Body of pancreas (tissue), 4 donors: ENCODE results near the gene KCNH8. TPM values are rescaled to one million over a fixed set of nuclear protein-coding genes. Genes with fewer than 3 reads are reported as not detected.

Source experiments
- ATAC-seq: fragments of 150-250 bp; one replicate; pipeline ENCODE4 v1.9.1; 2016
- DNase-seq, 4 donors: peaks; one replicate each; pipeline ENCODE4 v3.0.0-alpha.2; 2019
- H3K27ac ChIP-seq, 4 donors: fragments of 200-600 bp; sonication (generic); 1 replicate in 3 of 4; 2 replicates in 1 of 4; pipeline versions ENCODE4 v1.5.1 to v1.6.1; 2016 to 2019; ENCODE audit warnings: mild to moderate bottlenecking in 1 of 4, mixed read lengths in 1 of 4, moderate library complexity in 1 of 4
- H3K27me3 ChIP-seq, 2 donors: fragments of 200-600 bp; sonication (generic); one replicate each; pipeline ENCODE4 v1.6.0; 2016; ENCODE audit warnings: mild to moderate bottlenecking in 1 of 2
- H3K36me3 ChIP-seq, 2 donors: fragments of 200-600 bp; sonication (generic); replicated peaks in 1 of 2; 2 replicates each; pipeline ENCODE4 v1.5.1; 2016; ENCODE audit warnings: low read depth in 2 of 2; ENCODE audit not compliant: insufficient read depth in 1 of 2
- H3K4me1 ChIP-seq: fragments of 200-600 bp; sonication (generic); one replicate; pipeline ENCODE4 v1.6.0; 2016
- H3K4me3 ChIP-seq, 2 donors: fragments of 200-600 bp; sonication (generic); 1 replicate in 1 of 2; 2 replicates in 1 of 2; pipeline ENCODE4 v1.5.1; 2016 to 2019
- H3K9me3 ChIP-seq, 3 donors: fragments of 200-600 bp; sonication (generic); 1 replicate in 2 of 3; 2 replicates in 1 of 3; pipeline ENCODE4 v1.5.1; 2016
- CTCF ChIP-seq, 7 experiments: fragments of 450-650 bp in 4 of 7; fragments of 200-600 bp in 3 of 7; sonication (generic) in 3 of 7; IDR thresholded peaks; one replicate each; pipeline ENCODE4 v1.5.1; 2016 to 2019; ENCODE audit warnings: antibody characterized with exemption in 7 of 7
- POLR2A ChIP-seq, 3 donors: fragments of 450-650 bp; IDR thresholded peaks; one replicate each; pipeline ENCODE4 v1.6.1; 2016; ENCODE audit warnings: antibody characterized with exemption in 3 of 3, mild to moderate bottlenecking in 2 of 3
- WGBS, 2 donors: methylation state at CpG; one replicate each; pipeline ENCODE4 v1.1.5; 2017; 5-methylcytosine and 5-hydroxymethylcytosine counted together
- intact Hi-C: fragments of 100-400 bp; cut with DNase I; formaldehyde crosslinking; loops from one replicate; pipeline ENCODE4 v1.15.1; 2023
- total RNA-seq, 2 donors: library from RNA; depleted of rRNA; stranded (reverse); fragments of >200 nt; gene quantifications; one replicate each; pipeline ENCODE4 v1.1.0, GENCODE V29; 2016

Gene KCNH8
- total RNA-seq, 2 donors from 2014 or later: 2.3 TPM

GRCh38 chr3:19455546-19455945 is 307.2 kb downstream of the KCNH8 start:
- no peaks in the 10 kb centered on the region for H3K4me1 ChIP-seq
- intact Hi-C loops: no loop called here

DNA sequence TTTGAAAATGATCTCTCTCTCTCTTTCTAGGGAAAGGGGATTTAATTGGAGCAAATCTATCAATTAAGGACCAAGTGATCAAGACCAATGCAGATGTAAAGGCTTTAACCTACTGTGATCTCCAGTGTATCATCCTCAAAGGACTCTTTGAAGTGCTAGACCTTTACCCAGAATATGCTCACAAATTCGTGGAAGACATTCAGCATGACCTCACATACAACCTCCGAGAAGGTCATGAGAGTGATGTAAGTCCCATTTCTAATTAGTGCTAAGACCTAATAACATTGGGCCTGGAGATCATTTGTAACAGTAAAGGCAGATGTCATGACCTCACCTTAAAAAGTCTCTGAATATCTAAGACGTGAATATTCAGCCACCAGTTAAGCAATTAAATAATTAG is 308.4 kb downstream of the KCNH8 start:
- DNase-seq (no peak), ATAC-seq (no peak)
- Histone ChIP-seq H3K4me1 (no peaks in the 10 kb centered on the region), H3K9me3 (no peaks in the 10 kb centered on the region), H3K27ac (no peak overlapping the region), H3K36me3 (no peaks in the 10 kb centered on the region), H3K4me3 (no peak overlapping the region), H3K27me3 (no peaks in the 10 kb centered on the region)
- intact Hi-C loops: no loop called here
- TF ChIP-seq CTCF (IDR thresholded peaks at IDR 0.05) (no peak), POLR2A (IDR thresholded peaks at IDR 0.05) (no peak)
- WGBS, 2 donors: 53 to 58% methylated on average over 3 of the region's 3 CpGs

More at GRCh38 chr3:19455546-19455945, 307.2 kb downstream of the KCNH8 start:
- no peak for DNase-seq
- no peak overlapping the region for H3K27ac ChIP-seq
- no peaks in the 10 kb centered on the region for H3K9me3 ChIP-seq
- H3K36me3 ChIP-seq: no peaks in the 10 kb centered on the region
- ATAC-seq: no peak
- no peak overlapping the region for H3K4me3 ChIP-seq
- 80 to 85% methylated on average over 4 of the region's 4 CpGs for WGBS, 2 donors
- no peak for TF ChIP-seq POLR2A (IDR thresholded peaks at IDR 0.05)
- no peak for TF ChIP-seq CTCF (IDR thresholded peaks at IDR 0.05)
- H3K27me3 ChIP-seq: no peaks in the 10 kb centered on the region

- no peak for TF ChIP-seq POLR2A (IDR thresholded peaks at IDR 0.05)
- no peak for TF ChIP-seq CTCF (IDR thresholded peaks at IDR 0.05)
- DNase-seq (no peak), ATAC-seq (no peak)
- Histone ChIP-seq H3K27me3 (no peaks in the 10 kb centered on the region), H3K36me3 (no peaks in the 10 kb centered on the region), H3K9me3 (no peaks in the 10 kb centered on the region), H3K27ac (no peak overlapping the region), H3K4me1 (no peaks in the 10 kb centered on the region), H3K4me3 (no peak overlapping the region)
- intact Hi-C loops: no loop called here
- 75 to 90% methylated on average over 3 of the region's 3 CpGs for WGBS, 2 donors
These were observed 309.1 kb downstream of the KCNH8 start for GRCh38 chr3:19457449-19457848.

- intact Hi-C loops: no loop called here
- TF ChIP-seq CTCF (IDR thresholded peaks at IDR 0.05): no peak
- no peak for TF ChIP-seq POLR2A (IDR thresholded peaks at IDR 0.05)
- H3K4me3 ChIP-seq: no peak overlapping the region
- H3K4me1 ChIP-seq: no peaks in the 10 kb centered on the region
- no peak overlapping the region for H3K27ac ChIP-seq
- no peaks in the 10 kb centered on the region for H3K9me3 ChIP-seq
- DNase-seq (no peak), ATAC-seq (no peak)
- no peaks in the 10 kb centered on the region for H3K27me3 ChIP-seq
- no peaks in the 10 kb centered on the region for H3K36me3 ChIP-seq
These were observed 319.5 kb downstream of the KCNH8 start for GRCh38 chr3:19467761-19468160.

DNA sequence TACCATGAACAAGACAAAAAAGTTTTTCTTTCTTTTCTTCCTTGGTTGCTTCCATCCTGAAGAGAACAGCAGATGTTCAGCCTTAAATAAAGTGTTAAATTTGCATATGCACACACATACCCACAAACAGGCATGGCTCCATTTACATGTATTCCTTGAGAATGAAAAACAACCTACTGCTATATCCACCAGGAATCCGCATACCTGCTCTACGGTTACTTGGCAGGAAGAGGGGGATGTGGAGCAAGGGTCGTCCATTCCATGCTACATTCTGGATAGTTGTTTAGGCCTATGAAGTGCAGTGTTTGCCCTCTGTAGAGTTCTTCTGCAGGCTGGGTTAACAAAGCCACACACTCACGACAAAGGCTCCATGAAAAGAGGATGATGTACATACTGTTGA is 322.8 kb downstream of the KCNH8 start:
- H3K27me3 ChIP-seq: no peaks in the 10 kb centered on the region
- no peak for TF ChIP-seq CTCF (IDR thresholded peaks at IDR 0.05)
- no peak for TF ChIP-seq POLR2A (IDR thresholded peaks at IDR 0.05)
- DNase-seq: no peak
- intact Hi-C loops: no loop called here
- H3K4me1 ChIP-seq: no peaks in the 10 kb centered on the region
- no peak overlapping the region for H3K27ac ChIP-seq
- no peak overlapping the region for H3K4me3 ChIP-seq
- no peaks in the 10 kb centered on the region for H3K36me3 ChIP-seq
- no peak for ATAC-seq
- WGBS, 2 donors: 71 to 77% methylated on average over 4 of the region's 4 CpGs
- no peaks in the 10 kb centered on the region for H3K9me3 ChIP-seq
